ENCODE results near the gene CWF19L2.

DNA sequence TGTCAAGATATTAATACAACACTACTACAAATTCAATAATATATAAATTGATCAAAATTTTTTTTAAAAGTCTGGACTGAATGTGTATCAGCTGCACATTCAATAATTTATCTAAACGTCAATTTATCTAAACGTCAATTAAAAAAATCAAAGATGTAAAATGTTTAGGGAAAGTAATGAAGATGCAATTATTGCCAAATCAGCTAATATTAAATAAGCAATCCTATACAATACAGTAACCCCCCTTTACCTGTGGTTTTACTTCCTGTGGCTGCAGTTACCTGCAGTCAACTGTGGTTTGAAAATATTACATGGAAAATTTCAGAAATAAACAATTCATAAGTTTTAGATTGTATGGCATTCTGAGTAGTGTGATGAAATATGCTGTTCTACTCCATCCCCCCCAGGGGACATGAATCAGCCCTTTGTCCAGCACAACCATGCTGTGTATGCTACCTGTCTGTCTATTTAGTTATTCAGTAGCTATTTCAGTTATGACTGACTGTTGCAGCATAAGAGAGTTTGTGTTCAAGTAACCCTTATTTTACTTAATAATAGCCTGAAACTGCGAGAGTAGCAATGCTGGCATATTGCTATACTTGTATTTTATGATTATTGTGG, 72.2 kb downstream of the CWF19L2 start:
- TF ChIP-seq, protein P1, sequence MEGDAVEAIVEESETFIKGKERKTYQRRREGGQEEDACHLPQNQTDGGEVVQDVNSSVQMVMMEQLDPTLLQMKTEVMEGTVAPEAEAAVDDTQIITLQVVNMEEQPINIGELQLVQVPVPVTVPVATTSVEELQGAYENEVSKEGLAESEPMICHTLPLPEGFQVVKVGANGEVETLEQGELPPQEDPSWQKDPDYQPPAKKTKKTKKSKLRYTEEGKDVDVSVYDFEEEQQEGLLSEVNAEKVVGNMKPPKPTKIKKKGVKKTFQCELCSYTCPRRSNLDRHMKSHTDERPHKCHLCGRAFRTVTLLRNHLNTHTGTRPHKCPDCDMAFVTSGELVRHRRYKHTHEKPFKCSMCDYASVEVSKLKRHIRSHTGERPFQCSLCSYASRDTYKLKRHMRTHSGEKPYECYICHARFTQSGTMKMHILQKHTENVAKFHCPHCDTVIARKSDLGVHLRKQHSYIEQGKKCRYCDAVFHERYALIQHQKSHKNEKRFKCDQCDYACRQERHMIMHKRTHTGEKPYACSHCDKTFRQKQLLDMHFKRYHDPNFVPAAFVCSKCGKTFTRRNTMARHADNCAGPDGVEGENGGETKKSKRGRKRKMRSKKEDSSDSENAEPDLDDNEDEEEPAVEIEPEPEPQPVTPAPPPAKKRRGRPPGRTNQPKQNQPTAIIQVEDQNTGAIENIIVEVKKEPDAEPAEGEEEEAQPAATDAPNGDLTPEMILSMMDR (conservative IDR thresholded peaks at IDR 0.05 in 1 of 2, IDR thresholded peaks at IDR 0.05 in 1 of 2; ENCODE audit: extremely low read depth in 1 of 2, insufficient read depth in 1 of 2, low read depth in 1 of 2, low read length in 2 of 2) = no peak
- no peak for TF ChIP-seq EZH2 (IDR thresholded peaks at IDR 0.05; ENCODE audit: borderline replicate concordance, low read length)
